ENCODE data around the gene ZNF569. TPM values are rescaled to one million over a fixed set of nuclear protein-coding genes. Genes with fewer than 3 reads are reported as not detected.
"Not testable (repeated sequence)": the region's sequence is repeated elsewhere in the genome, so short reads cannot be mapped to it uniquely, and the experiment has no call there.

Gene ZNF569
- total RNA-seq, 2 donors from 2014 or later, result 3.1 to 5.1 TPM

DNA sequence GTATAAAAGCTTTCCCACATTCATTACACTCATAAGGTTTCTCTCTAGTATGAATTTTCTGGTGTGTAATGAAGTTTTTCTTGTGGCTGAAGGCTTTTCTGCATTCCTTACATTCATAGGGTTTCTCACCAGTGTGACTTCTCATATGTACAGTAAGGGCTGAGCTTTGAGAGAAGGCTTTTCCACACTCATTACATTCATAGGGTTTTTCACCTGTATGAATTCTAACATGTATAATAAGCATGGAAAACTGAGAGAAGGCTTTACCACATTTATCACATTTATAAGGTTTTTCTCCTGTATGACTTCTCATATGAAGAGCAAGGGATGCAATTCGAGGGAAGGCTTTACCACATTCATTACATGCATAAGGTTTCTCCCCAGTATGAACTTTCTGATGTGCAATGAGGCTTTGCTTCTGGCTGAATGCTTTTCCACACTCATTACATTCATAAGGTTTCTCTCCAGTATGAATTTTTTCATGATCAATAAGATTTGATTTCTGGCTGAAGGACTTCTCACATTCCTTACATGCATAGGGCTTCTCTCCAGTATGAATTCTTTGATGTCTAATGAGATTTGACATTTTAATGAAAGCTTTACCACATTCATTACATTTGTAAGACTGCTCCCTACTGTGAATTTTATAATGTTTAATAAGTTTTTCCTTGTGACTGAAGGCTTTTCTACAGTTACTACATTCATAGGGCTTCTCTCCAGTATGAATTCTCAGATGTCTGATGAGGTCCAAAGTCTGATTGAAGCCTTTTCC is 53.7 kb downstream of the ZNF569 start:
- no peak for DNase-seq (ENCODE audit: low spot score)
- Histone ChIP-seq H3K27me3 (no peaks in the 10 kb centered on the region), H3K4me1 (no peaks in the 10 kb centered on the region), H3K9me3 (peaks cover 53 to 100% of the 10 kb centered on the region in 2 donors), H3K4me3 (no peak overlapping the region), H3K27ac (no peak overlapping the region), H3K36me3 (peaks cover 48% of the 10 kb centered on the region)
- no peak for TF ChIP-seq CTCF (IDR thresholded peaks at IDR 0.05)

- Histone ChIP-seq H3K36me3 (peaks cover 40% of the 10 kb centered on the region), H3K4me3 (no peak overlapping the region), H3K27ac (no peak overlapping the region), H3K4me1 (no peaks in the 10 kb centered on the region), H3K9me3 (peaks cover 58 to 100% of the 10 kb centered on the region in 2 donors), H3K27me3 (no peaks in the 10 kb centered on the region)
- DNase-seq (ENCODE audit: low spot score), result no peak
- no peak for TF ChIP-seq CTCF (IDR thresholded peaks at IDR 0.05)
Observed at GRCh38 chr19:37412700-37413099, 54.5 kb downstream of the ZNF569 start.

DNA sequence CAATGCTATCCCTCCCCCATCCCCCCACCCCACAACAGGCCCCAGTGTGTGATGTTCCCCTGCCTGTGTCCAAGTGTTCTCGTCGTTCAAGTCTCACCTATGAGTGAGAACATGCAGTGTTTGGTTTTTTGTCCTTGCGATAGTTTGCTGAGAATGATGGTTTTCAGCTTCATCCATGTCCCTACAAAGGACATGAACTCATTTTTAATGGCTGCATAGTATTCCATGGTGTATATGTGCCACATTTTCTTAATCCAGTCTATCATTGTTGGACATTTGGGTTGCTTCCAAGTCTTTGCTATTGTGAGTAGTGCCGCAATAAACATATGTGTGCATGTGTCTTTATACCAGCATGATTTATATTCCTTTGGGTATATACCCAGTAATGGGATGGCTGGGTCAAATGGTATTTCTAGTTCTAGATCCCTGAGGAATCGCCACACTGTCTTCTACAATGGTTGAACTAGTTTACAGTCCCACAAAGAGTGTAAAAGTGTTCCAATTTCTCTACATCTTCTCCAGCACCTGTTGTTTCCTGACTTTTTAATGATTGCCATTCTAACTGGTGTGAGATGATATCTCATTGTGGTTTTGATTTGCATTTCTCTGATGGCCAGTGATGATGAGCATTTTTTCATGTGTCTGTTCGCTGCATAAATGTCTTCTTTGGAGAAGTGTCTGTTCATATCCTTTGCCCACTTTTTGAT is 61.0 kb downstream of the ZNF569 start:
- not testable (repeated sequence) for DNase-seq (ENCODE audit: low spot score); H3K27ac ChIP-seq; H3K27me3 ChIP-seq; H3K4me1 ChIP-seq; H3K36me3 ChIP-seq; H3K4me3 ChIP-seq
- H3K9me3 ChIP-seq, result peaks cover 33 to 97% of the 10 kb centered on the region in 2 donors

- no peak for DNase-seq (ENCODE audit: low spot score)
- Histone ChIP-seq H3K9me3 (peaks cover 17 to 97% of the 10 kb centered on the region in 2 donors), H3K4me1 (no peaks in the 10 kb centered on the region), H3K27ac (no peak overlapping the region), H3K4me3 (no peak overlapping the region), H3K27me3 (no peaks in the 10 kb centered on the region), H3K36me3 (no peaks in the 10 kb centered on the region)
- no peak for TF ChIP-seq CTCF (IDR thresholded peaks at IDR 0.05)
Observed at GRCh38 chr19:37403403-37403802, 63.8 kb downstream of the ZNF569 start.

DNA sequence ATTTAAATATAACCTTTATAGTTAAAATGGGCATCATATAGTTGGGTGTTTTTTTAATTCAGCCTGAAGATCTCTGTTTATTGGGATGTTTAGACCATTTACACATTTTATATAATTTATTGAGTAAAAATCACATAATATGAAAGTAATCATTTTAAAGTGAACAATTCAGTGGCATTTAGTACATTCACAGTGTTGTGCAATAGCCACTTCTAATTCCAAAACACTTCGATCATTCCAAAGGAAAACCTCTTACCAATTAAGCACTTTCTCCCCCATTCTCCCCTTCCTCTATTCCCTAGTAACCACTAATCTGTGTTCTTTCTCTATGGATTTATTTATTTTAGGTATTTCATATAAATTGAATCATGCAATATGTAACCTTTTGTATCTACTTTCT is 66.2 kb downstream of the ZNF569 start:
- no peaks in the 10 kb centered on the region for H3K36me3 ChIP-seq

DNA sequence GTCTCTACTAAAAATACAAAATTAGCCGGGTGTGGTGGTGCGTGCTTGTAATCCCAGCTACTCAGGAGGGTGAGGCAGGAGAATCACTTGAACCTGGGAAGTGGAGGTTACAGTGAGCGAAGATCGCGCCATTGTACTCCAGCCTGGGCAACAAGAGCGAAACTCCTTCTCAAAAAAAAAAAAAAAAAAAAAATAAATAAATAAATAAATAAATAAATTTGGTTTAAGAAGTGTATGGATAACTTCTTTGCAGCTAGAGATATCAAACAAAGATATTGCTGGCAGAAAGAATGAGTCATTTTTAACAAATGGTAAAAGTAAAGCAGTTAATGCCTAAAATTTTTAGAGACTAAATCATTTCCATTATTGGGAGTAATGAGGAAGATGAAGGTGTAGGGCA is 75.8 kb downstream of the ZNF569 start:
- H3K4me3 ChIP-seq; DNase-seq (ENCODE audit: low spot score); H3K27ac ChIP-seq; H3K4me1 ChIP-seq; H3K27me3 ChIP-seq: not testable (repeated sequence)
- peaks cover 38% of the 10 kb centered on the region for H3K36me3 ChIP-seq
- peaks cover 42 to 99% of the 10 kb centered on the region in 2 donors for H3K9me3 ChIP-seq

More for the DNA sequence above, 66.2 kb downstream of the ZNF569 start:
- Histone ChIP-seq H3K27me3 (no peaks in the 10 kb centered on the region), H3K9me3 (peaks cover 20 to 99% of the 10 kb centered on the region in 2 donors), H3K4me3 (no peak overlapping the region), H3K4me1 (no peaks in the 10 kb centered on the region), H3K27ac (no peak overlapping the region)
- DNase-seq (ENCODE audit: low spot score), result no peak
- no peak for TF ChIP-seq CTCF (IDR thresholded peaks at IDR 0.05)
